Caco-2 (cell line): Measurements from ENCODE around the gene TCF12. TPM values are rescaled to one million over a fixed set of nuclear protein-coding genes. Genes with fewer than 3 reads are reported as not detected.

Source experiments
- BruUV-seq: library from RNA; stranded (reverse); fragments of 400-500 nt; replicated peaks from 2 replicates; lab custom pipeline; 2021; lab: Mats Ljungman, UMichigan
- CTCF ChIA-PET: fragments of 300-600 bp; sonication (Branson Sonifier 250); formaldehyde crosslinking; loops from one replicate; lab custom pipeline; 2022; ENCODE audit warnings: antibody characterized with exemption; lab: Charles Lee
- POLR2A ChIA-PET: fragments of 300-600 bp; sonication (Branson Sonifier 250); formaldehyde crosslinking; loops from one replicate; lab custom pipeline; 2022; ENCODE audit warnings: antibody characterized with exemption; lab: Charles Lee
- DNase-seq, 2 experiments: peaks; one replicate each; pipeline versions ENCODE4 v3.0.0 to v3.0.0-alpha.2; 2020 to 2022
- H3K27me3 ChIP-seq: replicated peaks from 2 replicates; pipeline ENCODE4 v1.6.0; 2011; ENCODE audit warnings: low read length; ENCODE audit not compliant: control insufficient read depth, insufficient read depth
- H3K36me3 ChIP-seq: 2 replicates; pipeline ENCODE4 v1.5.1; 2011; ENCODE audit warnings: low read length; ENCODE audit not compliant: control insufficient read depth, insufficient read depth
- H3K4me1 ChIP-seq: fragments of 250-450 bp; sonication (Bioruptor Pico); 2 replicates; pipeline ENCODE4 v1.5.1; 2020; ENCODE audit warnings: mild to moderate bottlenecking
- H3K4me3 ChIP-seq: 2 replicates; pipeline ENCODE4 v1.5.1; 2011; ENCODE audit warnings: low read depth, mild to moderate bottlenecking, control low read depth, low read length
- H3K9me3 ChIP-seq: fragments of 250-450 bp; sonication (Bioruptor Pico); 2 replicates; pipeline ENCODE4 v1.5.1; 2020; ENCODE audit warnings: mild to moderate bottlenecking, moderate library complexity
- H3K27ac Mint-ChIP-seq: one replicate; pipeline ENCODE4 v1.8.0; 2022; ENCODE audit warnings: mixed read lengths; ENCODE audit not compliant: unreplicated experiment
- H3K27me3 Mint-ChIP-seq: one replicate; pipeline ENCODE4 v1.8.0; 2022; ENCODE audit warnings: mixed read lengths; ENCODE audit not compliant: insufficient read depth, unreplicated experiment
- H3K36me3 Mint-ChIP-seq: one replicate; pipeline ENCODE4 v1.8.0; 2022; ENCODE audit warnings: mild to moderate bottlenecking, mixed read lengths; ENCODE audit not compliant: insufficient read depth, unreplicated experiment
- H3K4me1 Mint-ChIP-seq: one replicate; pipeline ENCODE4 v1.8.0; 2022; ENCODE audit warnings: low read depth, mixed read lengths; ENCODE audit not compliant: unreplicated experiment
- H3K4me3 Mint-ChIP-seq: one replicate; pipeline ENCODE4 v1.8.0; 2022; ENCODE audit warnings: mild to moderate bottlenecking, moderate library complexity, mixed read lengths; ENCODE audit not compliant: unreplicated experiment
- H3K9me3 Mint-ChIP-seq: one replicate; pipeline ENCODE4 v1.8.0; 2022; ENCODE audit warnings: mixed read lengths; ENCODE audit not compliant: unreplicated experiment
- CTCF ChIP-seq, 2 experiments: fragments of 200-600 bp in 1 of 2; IDR thresholded peaks; 1 replicate in 1 of 2; 2 replicates in 1 of 2; pipeline versions ENCODE4 v1.5.1 to v1.8.0; 2011 to 2022; ENCODE audit warnings: antibody characterized with exemption in 1 of 2, control low read depth in 1 of 2, inconsistent platforms in 1 of 2, low read depth in 1 of 2, low read length in 1 of 2, mild to moderate bottlenecking in 1 of 2, moderate library complexity in 1 of 2; ENCODE audit not compliant: insufficient read depth in 1 of 2, severe bottlenecking in 1 of 2, unreplicated experiment in 1 of 2
- intact Hi-C: fragments of 100-400 bp; cut with micrococcal nuclease; formaldehyde crosslinking; loops from one replicate; pipeline ENCODE4 v1.10.0; 2022; ENCODE audit not compliant: unreplicated experiment
- total RNA-seq: library from RNA; stranded (reverse); gene quantifications from 2 replicates; pipeline ENCODE4 v1.2.3, GENCODE V29; 2022

Gene TCF12
- total RNA-seq, 1 experiment from 2014 or later = 64.4 TPM

GRCh38 chr15:57281321-57281720 is 362.9 kb downstream of the TCF12 start:
- no peak overlapping the region for H3K4me3 ChIP-seq
- no peaks in the 10 kb centered on the region for H3K4me1 Mint-ChIP-seq
- DNase-seq = no peak
- H3K36me3 ChIP-seq = no peaks in the 10 kb centered on the region
- no TSS peak for BruUV-seq
- no peaks in the 10 kb centered on the region for H3K9me3 ChIP-seq
- peaks cover 26% of the 10 kb centered on the region for H3K36me3 Mint-ChIP-seq
- ChIA-PET POLR2A (no interaction called here), CTCF (no interaction called here)
- no peaks in the 10 kb centered on the region for H3K4me1 ChIP-seq
- H3K4me3 Mint-ChIP-seq = no peak overlapping the region
- H3K27me3 ChIP-seq = no peaks in the 10 kb centered on the region
- H3K9me3 Mint-ChIP-seq = no peaks in the 10 kb centered on the region
- H3K27me3 Mint-ChIP-seq = no peaks in the 10 kb centered on the region
- no peak for TF ChIP-seq CTCF (IDR thresholded peaks at IDR 0.05; ENCODE audit: insufficient read depth in 1 of 2, low read depth in 1 of 2, low read length in 1 of 2, severe bottlenecking in 1 of 2, unreplicated experiment in 1 of 2)
- intact Hi-C loops = no loop called here
- no peak overlapping the region for H3K27ac Mint-ChIP-seq

- no TSS peak for BruUV-seq
- no peak for DNase-seq
- H3K4me1 ChIP-seq = no peaks in the 10 kb centered on the region
- Mint-ChIP-seq H3K9me3 (no peaks in the 10 kb centered on the region), H3K4me1 (no peaks in the 10 kb centered on the region), H3K27ac (no peak overlapping the region), H3K36me3 (peaks cover 26% of the 10 kb centered on the region), H3K4me3 (no peak overlapping the region), H3K27me3 (no peaks in the 10 kb centered on the region)
- TF ChIP-seq CTCF (IDR thresholded peaks at IDR 0.05; ENCODE audit: insufficient read depth in 1 of 2, low read depth in 1 of 2, low read length in 1 of 2, severe bottlenecking in 1 of 2, unreplicated experiment in 1 of 2) = no peak
- no peaks in the 10 kb centered on the region for H3K27me3 ChIP-seq
- no peaks in the 10 kb centered on the region for H3K9me3 ChIP-seq
- no peak overlapping the region for H3K4me3 ChIP-seq
- intact Hi-C loops = no loop called here
- ChIA-PET POLR2A (no interaction called here), CTCF (no interaction called here)
- H3K36me3 ChIP-seq = no peaks in the 10 kb centered on the region
These were observed 364.2 kb downstream of the TCF12 start for GRCh38 chr15:57282686-57283085.

- Histone ChIP-seq H3K27me3 (no peaks in the 10 kb centered on the region), H3K36me3 (no peaks in the 10 kb centered on the region), H3K4me3 (no peak overlapping the region), H3K4me1 (no peaks in the 10 kb centered on the region), H3K9me3 (no peaks in the 10 kb centered on the region)
- Mint-ChIP-seq H3K27me3 (no peaks in the 10 kb centered on the region), H3K4me1 (no peaks in the 10 kb centered on the region), H3K36me3 (peaks cover 26% of the 10 kb centered on the region), H3K27ac (no peak overlapping the region), H3K9me3 (no peaks in the 10 kb centered on the region), H3K4me3 (no peak overlapping the region)
- no TSS peak for BruUV-seq
- POLR2A ChIA-PET = no interaction called here
- intact Hi-C loops = no loop called here
- DNase-seq = no peak
- no peak for TF ChIP-seq CTCF (IDR thresholded peaks at IDR 0.05; ENCODE audit: insufficient read depth in 1 of 2, low read depth in 1 of 2, low read length in 1 of 2, severe bottlenecking in 1 of 2, unreplicated experiment in 1 of 2)
- CTCF ChIA-PET = no interaction called here
These were observed 365.5 kb downstream of the TCF12 start for GRCh38 chr15:57283774-57284503.
